ENCODE measurements around the gene IQSEC1. TPM values are rescaled to one million over a fixed set of nuclear protein-coding genes. Genes with fewer than 3 reads are reported as not detected.

Gene IQSEC1
- total and polyA plus RNA-seq, 10 of the 15 experiments (the other 5 are each of a cell fraction or from before 2014, with no cell fraction given): 0.92 to 55.2 (median 8.5) TPM

DNA sequence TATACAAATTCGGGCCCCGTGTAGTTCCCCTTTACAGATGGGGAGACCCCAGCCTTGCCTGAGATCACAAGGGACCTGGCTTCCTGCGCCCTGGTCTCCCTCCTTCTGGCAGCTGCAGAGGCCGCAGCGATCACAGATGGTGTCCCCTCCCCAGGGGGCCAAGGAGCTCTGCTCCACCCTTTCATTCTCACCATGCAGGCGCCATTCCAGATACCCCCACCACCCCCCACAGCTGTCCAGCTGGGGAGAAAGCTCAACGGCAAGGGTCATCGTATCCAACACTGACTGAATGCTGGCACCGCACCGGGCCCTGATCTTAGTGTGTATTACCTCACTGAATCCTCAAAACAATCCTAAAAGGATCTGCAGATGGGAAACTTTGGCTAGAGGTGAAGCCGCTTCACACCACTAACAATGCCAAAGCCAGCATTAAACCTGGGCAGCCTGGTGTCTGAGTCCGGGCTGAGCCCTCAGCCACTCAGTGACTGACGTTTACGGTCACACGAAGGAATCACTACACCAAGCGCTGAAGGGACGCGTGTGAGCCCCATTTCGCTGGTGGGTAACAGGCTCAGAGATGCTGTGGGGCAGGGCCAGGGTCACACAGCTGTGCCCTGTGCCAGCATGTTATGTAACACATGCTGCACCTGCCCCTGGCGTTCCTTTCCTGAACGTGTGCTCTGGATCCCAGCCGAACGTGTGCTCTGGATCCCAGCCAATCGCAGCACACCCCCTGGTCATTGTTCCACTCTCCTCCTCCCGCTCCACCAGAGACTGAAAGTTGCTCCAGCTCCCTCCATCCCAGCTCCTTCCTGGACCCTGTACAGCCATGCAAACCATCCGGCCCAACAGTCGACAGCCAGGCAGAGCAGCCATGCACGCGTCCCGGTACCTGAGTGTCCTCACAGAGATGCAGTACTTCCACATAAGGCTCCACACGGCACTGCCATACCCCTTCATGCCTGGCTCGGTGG, 51.8 kb downstream of the IQSEC1 start (continued):
- TF ChIP-seq, protein P1, sequence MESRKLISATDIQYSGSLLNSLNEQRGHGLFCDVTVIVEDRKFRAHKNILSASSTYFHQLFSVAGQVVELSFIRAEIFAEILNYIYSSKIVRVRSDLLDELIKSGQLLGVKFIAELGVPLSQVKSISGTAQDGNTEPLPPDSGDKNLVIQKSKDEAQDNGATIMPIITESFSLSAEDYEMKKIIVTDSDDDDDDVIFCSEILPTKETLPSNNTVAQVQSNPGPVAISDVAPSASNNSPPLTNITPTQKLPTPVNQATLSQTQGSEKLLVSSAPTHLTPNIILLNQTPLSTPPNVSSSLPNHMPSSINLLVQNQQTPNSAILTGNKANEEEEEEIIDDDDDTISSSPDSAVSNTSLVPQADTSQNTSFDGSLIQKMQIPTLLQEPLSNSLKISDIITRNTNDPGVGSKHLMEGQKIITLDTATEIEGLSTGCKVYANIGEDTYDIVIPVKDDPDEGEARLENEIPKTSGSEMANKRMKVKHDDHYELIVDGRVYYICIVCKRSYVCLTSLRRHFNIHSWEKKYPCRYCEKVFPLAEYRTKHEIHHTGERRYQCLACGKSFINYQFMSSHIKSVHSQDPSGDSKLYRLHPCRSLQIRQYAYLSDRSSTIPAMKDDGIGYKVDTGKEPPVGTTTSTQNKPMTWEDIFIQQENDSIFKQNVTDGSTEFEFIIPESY (IDR thresholded peaks at IDR 0.05): no peak
- TF ChIP-seq KDM1A (IDR thresholded peaks at IDR 0.05; ENCODE audit: borderline replicate concordance) (no peak), RBBP5 (conservative IDR thresholded peaks at IDR 0.05) (no peak), SUPT20H (IDR thresholded peaks at IDR 0.05; ENCODE audit: borderline replicate concordance, control insufficient read depth, low read depth, low read length) (no peak), NFYB (IDR thresholded peaks at IDR 0.05; ENCODE audit: insufficient read depth, low read depth, low read length) (no peak), PAX8 (IDR thresholded peaks at IDR 0.05) (no peak)

DNA sequence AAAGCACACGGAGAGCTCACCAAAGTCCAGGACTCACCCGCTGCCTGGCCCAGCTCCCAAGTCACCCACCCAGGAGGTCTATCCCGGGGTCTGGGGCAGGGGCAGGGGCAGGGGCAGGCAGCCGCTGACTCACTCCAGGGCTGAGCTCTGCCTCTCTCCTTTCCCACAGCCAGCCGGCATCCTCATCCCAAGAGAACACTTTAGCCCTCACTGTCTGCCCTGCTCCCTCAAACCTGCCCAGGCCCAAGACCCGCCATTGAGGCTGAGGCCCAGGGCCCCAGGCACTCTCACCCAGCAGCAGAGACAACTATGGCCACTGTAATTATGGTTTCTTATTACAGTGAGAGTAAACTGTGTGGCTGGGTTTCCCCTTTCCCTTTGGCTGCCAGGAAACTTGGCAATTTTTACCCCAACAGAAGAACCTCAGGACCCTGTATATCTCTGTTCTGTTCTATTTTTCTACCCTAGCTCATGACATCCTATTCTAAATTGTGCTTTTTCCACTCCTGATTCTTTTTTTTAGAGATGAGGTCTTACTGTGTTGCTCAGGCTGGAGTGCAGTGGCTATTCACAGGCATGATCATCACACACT, 53.0 kb downstream of the IQSEC1 start:
- peaks cover 76% of the 10 kb centered on the region for H3K79me2 ChIP-seq (ENCODE audit: control insufficient read depth, insufficient read depth, low read length)
- no peak for DNase-seq (ENCODE audit: low read depth, low spot score)
- H2AFZ ChIP-seq (ENCODE audit: control insufficient read depth, low read depth, low read length): no peak overlapping the region
- H3K9ac ChIP-seq (ENCODE audit: control insufficient read depth, insufficient read depth, low read length): peak overlapping the region; percentile 69
- BruUV-seq (replicated peaks): TSS peak; percentile 57
- intact Hi-C loops (cut with micrococcal nuclease; ENCODE audit: unreplicated experiment): loop anchor here (2.0 kb wide), 1 partner anchor 25 kb away; no protein-coding TSS in a partner anchor
- peak overlapping the region; percentile 70 for H3K4me3 ChIP-seq
- POLR2A ChIA-PET: interaction anchor here (1.0 to 7.1 kb wide), 6 partner anchors 11 to 91 kb away, joined by 3 to 170 read pairs (median 32); no protein-coding TSS in a partner anchor
- H3K36me3 ChIP-seq (ENCODE audit: control insufficient read depth in 2 of 2, insufficient read depth in 2 of 2, low read length in 1 of 2): peaks cover 0 to 2% of the 10 kb centered on the region in 2 experiments; a peak in 1 of 4 replicates
- SMC1A ChIA-PET (ENCODE audit: uncharacterized antibody, unreplicated experiment): interaction anchor here (0.7 to 6.7 kb wide), 7 partner anchors 10 to 72 kb away, joined by 3 to 123 read pairs (median 12); no protein-coding TSS in a partner anchor
- 47% methylated on average over 5 of the region's 6 CpGs for WGBS (ENCODE audit: insufficient coverage, insufficient replicate concordance, low lambda C conversion rate, missing lambda C conversion rate)
- no peaks in the 10 kb centered on the region for H4K20me1 ChIP-seq (ENCODE audit: control insufficient read depth, insufficient read depth)
- H3K9me3 ChIP-seq (replicated peaks; ENCODE audit: control insufficient read depth, insufficient read depth, low read length): no peaks in the 10 kb centered on the region
- no peak for ATAC-seq
- H3K27me3 ChIP-seq (replicated peaks in 1 of 2; ENCODE audit: control insufficient read depth in 2 of 2, insufficient read depth in 2 of 2, low read length in 1 of 2): no peaks in the 10 kb centered on the region
- peak; percentile 77 for TF ChIP-seq YY1 (IDR thresholded peaks at IDR 0.05; ENCODE audit: low read depth, low read length)
- no peak for TF ChIP-seq HCFC1 (IDR thresholded peaks at IDR 0.05; ENCODE audit: low read length)
- no peak for TF ChIP-seq BRCA1 (IDR thresholded peaks at IDR 0.05; ENCODE audit: low read depth, low read length)
- peak overlapping the region; percentile 93 for H3K4me2 ChIP-seq (ENCODE audit: control insufficient read depth, insufficient read depth)
- no peak for FAIRE-seq
- in situ Hi-C loops (cut with MboI): no loop called here
- H3K4me1 ChIP-seq (ENCODE audit: control insufficient read depth, insufficient read depth, low read length): peaks cover 53% of the 10 kb centered on the region
- RAD21 ChIA-PET (ENCODE audit: unreplicated experiment): interaction anchor here (1.0 to 6.5 kb wide), 10 partner anchors 8 to 71 kb away, joined by 3 to 89 read pairs (median 6); no protein-coding TSS in a partner anchor
- CTCF ChIA-PET: interaction anchor here (1.2 to 4.1 kb wide), 10 partner anchors 10 to 432 kb away, joined by 4 to 20 read pairs (median 4); no protein-coding TSS in a partner anchor
- H3K27ac ChIP-seq (ENCODE audit: control insufficient read depth, insufficient read depth): peak overlapping the region; percentile 99

Data from GM12878 (cell line).